ENCODE measurements around the gene LEF1. TPM values are rescaled to one million over a fixed set of nuclear protein-coding genes. Genes with fewer than 3 reads are reported as not detected.

LEF1 gene
- total RNA-seq, 1 experiment from 2014 or later = 0.79 TPM

DNA sequence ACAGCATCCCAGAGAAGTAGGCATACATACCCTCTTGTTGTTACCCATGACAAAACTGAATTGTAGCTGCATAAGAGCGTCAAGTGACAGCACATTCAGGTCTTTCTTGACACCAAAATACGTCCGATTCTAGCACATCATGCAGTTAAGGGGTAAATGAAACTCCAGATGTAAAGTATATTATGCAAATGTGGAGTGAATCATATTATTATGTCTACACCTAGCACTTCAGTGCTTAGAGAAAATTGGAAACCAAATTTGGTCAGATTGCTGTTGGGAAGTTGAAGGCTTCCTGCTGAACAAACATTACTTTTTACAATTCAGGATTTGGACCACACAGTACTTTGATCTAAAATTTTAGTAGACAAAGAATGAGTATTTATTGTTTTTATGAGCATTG is 24.2 kb upstream of the LEF1 start:
- RAD21 ChIA-PET (ENCODE audit: low non-redundant PET in 1 of 2, low total read pairs in 2 of 2, uncharacterized antibody in 2 of 2, unreplicated experiment in 2 of 2) = no interaction called here
- ATAC-seq = no peak
- H3K4me1 ChIP-seq (ENCODE audit: control insufficient read depth in 1 of 2, insufficient read depth in 2 of 2, low read length in 2 of 2) = no peaks in the 10 kb centered on the region
- no peak for DNase-seq (ENCODE audit: low read depth, low spot score)
- TF ChIP-seq JUND (IDR thresholded peaks at IDR 0.05) (no peak), CTCF (IDR thresholded peaks at IDR 0.05 in 2 of 3, conservative IDR thresholded peaks at IDR 0.05 in 1 of 3; ENCODE audit: borderline replicate concordance in 1 of 3, insufficient read depth in 1 of 3, low read depth in 2 of 3, low read length in 2 of 3) (no peak), ZBTB33 (IDR thresholded peaks at IDR 0.05; ENCODE audit: extremely low read depth, insufficient replicate concordance, low read length) (no peak), POLR2A (IDR thresholded peaks at IDR 0.05; ENCODE audit: borderline replicate concordance, extremely low read depth, insufficient read depth, insufficient read length) (no peak), YY1 (IDR thresholded peaks at IDR 0.05; ENCODE audit: extremely low read depth, insufficient replicate concordance, low read depth, low read length) (no peak), TCF7L2 (IDR thresholded peaks at IDR 0.05; ENCODE audit: borderline replicate concordance, extremely low read depth, insufficient read depth, insufficient read length) (no peak), ATF3 (IDR thresholded peaks at IDR 0.05) (no peak), ELF1 (IDR thresholded peaks at IDR 0.05; ENCODE audit: borderline replicate concordance, low read depth) (no peak), EGR1 (IDR thresholded peaks at IDR 0.05; ENCODE audit: low read depth) (no peak)
- H3K9me2 ChIP-seq (ENCODE audit: insufficient read depth) = no peaks in the 10 kb centered on the region
- H3K9me3 ChIP-seq (ENCODE audit: control insufficient read depth in 1 of 2, insufficient read depth in 1 of 2, low read depth in 1 of 2, low read length in 2 of 2) = no peaks in the 10 kb centered on the region
- intact Hi-C loops (cut with micrococcal nuclease) = no loop called here
- no peaks in the 10 kb centered on the region for H3K36me3 ChIP-seq (ENCODE audit: control insufficient read depth in 1 of 2, insufficient read depth in 2 of 2, low read length in 2 of 2)
- no TSS peak for BruUV-seq (replicated peaks)
- no peaks in the 10 kb centered on the region for H3K79me2 ChIP-seq (ENCODE audit: insufficient read depth, low read length)
- H3K27ac ChIP-seq (ENCODE audit: low read depth, low read length) = no peak overlapping the region
- no peaks in the 10 kb centered on the region for H4K20me1 ChIP-seq (ENCODE audit: insufficient read depth)
- H3K4me2 ChIP-seq (ENCODE audit: low read length) = no peak overlapping the region
- no peak overlapping the region for H2AFZ ChIP-seq (ENCODE audit: low read depth, low read length, poor library complexity, severe bottlenecking)
- H3K27me3 ChIP-seq (ENCODE audit: insufficient read depth, low read length) = no peaks in the 10 kb centered on the region
- CTCF ChIA-PET = no interaction called here
- no peak overlapping the region for H3K4me3 ChIP-seq (replicated peaks in 1 of 2; ENCODE audit: low read depth in 1 of 2, low read length in 2 of 2)
- no peak overlapping the region for H3K9ac ChIP-seq (ENCODE audit: low read length)
- POLR2A ChIA-PET = no interaction called here
